ENCODE measurements around the gene RELCH.

Gene RELCH

GRCh38 chr18:62287781-62288664 lies 101.0 kb downstream of the RELCH start:
- no peak for DNase-seq (ENCODE audit: low read depth)
- Histone ChIP-seq H3K27me3 (replicated peaks; ENCODE audit: control insufficient read depth, insufficient read depth, low read length) (no peaks in the 10 kb centered on the region), H3K4me3 (ENCODE audit: low read length) (no peak overlapping the region), H3K9me3 (ENCODE audit: control insufficient read depth, low read length) (no peaks in the 10 kb centered on the region), H3K4me1 (ENCODE audit: control insufficient read depth, insufficient read depth, low read length) (peaks cover 14% of the 10 kb centered on the region), H3K36me3 (ENCODE audit: control insufficient read depth, insufficient read depth, low read length, severe bottlenecking) (peaks cover 49% of the 10 kb centered on the region), H3K9ac (ENCODE audit: low read length) (no peak overlapping the region)

GRCh38 chr18:62288665-62289008 lies 101.6 kb downstream of the RELCH start:
- Histone ChIP-seq H3K9me3 (ENCODE audit: control insufficient read depth, low read length) (no peaks in the 10 kb centered on the region), H3K4me1 (ENCODE audit: control insufficient read depth, insufficient read depth, low read length) (peaks cover 11% of the 10 kb centered on the region), H3K27me3 (replicated peaks; ENCODE audit: control insufficient read depth, insufficient read depth, low read length) (no peaks in the 10 kb centered on the region), H3K4me3 (ENCODE audit: low read length) (no peak overlapping the region), H3K36me3 (ENCODE audit: control insufficient read depth, insufficient read depth, low read length, severe bottlenecking) (peaks cover 51% of the 10 kb centered on the region), H3K9ac (ENCODE audit: low read length) (no peak overlapping the region)
- no peak for DNase-seq (ENCODE audit: low read depth)

GRCh38 chr18:62289047-62289446 lies 102.0 kb downstream of the RELCH start:
- H3K4me3 ChIP-seq (ENCODE audit: low read length), result no peak overlapping the region
- H3K9ac ChIP-seq (ENCODE audit: low read length), result no peak overlapping the region
- H3K27me3 ChIP-seq (replicated peaks; ENCODE audit: control insufficient read depth, insufficient read depth, low read length), result no peaks in the 10 kb centered on the region
- H3K9me3 ChIP-seq (ENCODE audit: control insufficient read depth, low read length), result no peaks in the 10 kb centered on the region
- peaks cover 11% of the 10 kb centered on the region for H3K4me1 ChIP-seq (ENCODE audit: control insufficient read depth, insufficient read depth, low read length)
- peaks cover 51% of the 10 kb centered on the region for H3K36me3 ChIP-seq (ENCODE audit: control insufficient read depth, insufficient read depth, low read length, severe bottlenecking)
- no peak for DNase-seq (ENCODE audit: low read depth)

GRCh38 chr18:62294073-62294472 lies 107.0 kb downstream of the RELCH start:
- no peak overlapping the region for H3K9ac ChIP-seq (ENCODE audit: low read length)
- peaks cover 41% of the 10 kb centered on the region for H3K36me3 ChIP-seq (ENCODE audit: control insufficient read depth, insufficient read depth, low read length, severe bottlenecking)
- no peak for DNase-seq (ENCODE audit: low read depth)

GRCh38 chr18:62300359-62300963 lies 113.4 kb downstream of the RELCH start:
- peaks cover 63% of the 10 kb centered on the region for H3K36me3 ChIP-seq (ENCODE audit: control insufficient read depth, insufficient read depth, low read length, severe bottlenecking)
- no peak overlapping the region for H3K4me3 ChIP-seq (ENCODE audit: low read length)
- no peak overlapping the region for H3K9ac ChIP-seq (ENCODE audit: low read length)
- H3K27me3 ChIP-seq (replicated peaks; ENCODE audit: control insufficient read depth, insufficient read depth, low read length), result no peaks in the 10 kb centered on the region
- no peaks in the 10 kb centered on the region for H3K4me1 ChIP-seq (ENCODE audit: control insufficient read depth, insufficient read depth, low read length)
- DNase-seq (ENCODE audit: low read depth), result no peak
- no peaks in the 10 kb centered on the region for H3K9me3 ChIP-seq (ENCODE audit: control insufficient read depth, low read length)

More at GRCh38 chr18:62294073-62294472, 107.0 kb downstream of the RELCH start:
- Histone ChIP-seq H3K9me3 (ENCODE audit: control insufficient read depth, low read length) (no peaks in the 10 kb centered on the region), H3K4me3 (ENCODE audit: low read length) (no peak overlapping the region), H3K4me1 (ENCODE audit: control insufficient read depth, insufficient read depth, low read length) (no peaks in the 10 kb centered on the region), H3K27me3 (replicated peaks; ENCODE audit: control insufficient read depth, insufficient read depth, low read length) (no peaks in the 10 kb centered on the region)

GRCh38 chr18:62301322-62301721 lies 114.3 kb downstream of the RELCH start:
- H3K4me3 ChIP-seq (ENCODE audit: low read length), result no peak overlapping the region
- no peak overlapping the region for H3K9ac ChIP-seq (ENCODE audit: low read length)
- no peaks in the 10 kb centered on the region for H3K9me3 ChIP-seq (ENCODE audit: control insufficient read depth, low read length)
- H3K27me3 ChIP-seq (replicated peaks; ENCODE audit: control insufficient read depth, insufficient read depth, low read length), result no peaks in the 10 kb centered on the region
- H3K36me3 ChIP-seq (ENCODE audit: control insufficient read depth, insufficient read depth, low read length, severe bottlenecking), result peaks cover 63% of the 10 kb centered on the region
- no peaks in the 10 kb centered on the region for H3K4me1 ChIP-seq (ENCODE audit: control insufficient read depth, insufficient read depth, low read length)
- DNase-seq (ENCODE audit: low read depth), result no peak

GRCh38 chr18:62312851-62313250 lies 125.8 kb downstream of the RELCH start:
- no peak overlapping the region for H3K9ac ChIP-seq (ENCODE audit: low read length)
- no peaks in the 10 kb centered on the region for H3K4me1 ChIP-seq (ENCODE audit: control insufficient read depth, insufficient read depth, low read length)
- DNase-seq (ENCODE audit: low read depth), result no peak
- H3K9me3 ChIP-seq (ENCODE audit: control insufficient read depth, low read length), result no peaks in the 10 kb centered on the region
- no peaks in the 10 kb centered on the region for H3K27me3 ChIP-seq (replicated peaks; ENCODE audit: control insufficient read depth, insufficient read depth, low read length)
- peaks cover 14% of the 10 kb centered on the region for H3K36me3 ChIP-seq (ENCODE audit: control insufficient read depth, insufficient read depth, low read length, severe bottlenecking)
- no peak overlapping the region for H3K4me3 ChIP-seq (ENCODE audit: low read length)

- Histone ChIP-seq H3K27me3 (replicated peaks; ENCODE audit: control insufficient read depth, insufficient read depth, low read length) (peaks cover under 1% of the 10 kb centered on the region), H3K9ac (ENCODE audit: low read length) (no peak overlapping the region), H3K36me3 (ENCODE audit: control insufficient read depth, insufficient read depth, low read length, severe bottlenecking) (no peaks in the 10 kb centered on the region), H3K4me1 (ENCODE audit: control insufficient read depth, insufficient read depth, low read length) (no peaks in the 10 kb centered on the region), H3K4me3 (ENCODE audit: low read length) (no peak overlapping the region), H3K9me3 (ENCODE audit: control insufficient read depth, low read length) (no peaks in the 10 kb centered on the region)
- DNase-seq (ENCODE audit: low read depth), result no peak
Observed at GRCh38 chr18:62318228-62319180, 131.4 kb downstream of the RELCH start.

GRCh38 chr18:62321201-62321600 lies 134.1 kb downstream of the RELCH start:
- H3K36me3 ChIP-seq (ENCODE audit: control insufficient read depth, insufficient read depth, low read length, severe bottlenecking), result no peaks in the 10 kb centered on the region
- H3K9ac ChIP-seq (ENCODE audit: low read length), result no peak overlapping the region
- peaks cover 9% of the 10 kb centered on the region for H3K4me1 ChIP-seq (ENCODE audit: control insufficient read depth, insufficient read depth, low read length)
- no peak for DNase-seq (ENCODE audit: low read depth)
- no peaks in the 10 kb centered on the region for H3K9me3 ChIP-seq (ENCODE audit: control insufficient read depth, low read length)
- peaks cover 22% of the 10 kb centered on the region for H3K27me3 ChIP-seq (replicated peaks; ENCODE audit: control insufficient read depth, insufficient read depth, low read length)
- no peak overlapping the region for H3K4me3 ChIP-seq (ENCODE audit: low read length)

GRCh38 chr18:62323483-62324180 lies 136.6 kb downstream of the RELCH start:
- Histone ChIP-seq H3K9me3 (ENCODE audit: control insufficient read depth, low read length) (peaks cover 5% of the 10 kb centered on the region), H3K4me3 (ENCODE audit: low read length) (no peak overlapping the region), H3K36me3 (ENCODE audit: control insufficient read depth, insufficient read depth, low read length, severe bottlenecking) (no peaks in the 10 kb centered on the region), H3K4me1 (ENCODE audit: control insufficient read depth, insufficient read depth, low read length) (peaks cover 11% of the 10 kb centered on the region), H3K27me3 (replicated peaks; ENCODE audit: control insufficient read depth, insufficient read depth, low read length) (peaks cover 44% of the 10 kb centered on the region), H3K9ac (ENCODE audit: low read length) (no peak overlapping the region)
- DNase-seq (ENCODE audit: low read depth), result no peak

Data from adipocyte (in vitro differentiated cells).